GM23338 (cell line): ENCODE measurements around the gene ANTXR1. TPM values are rescaled to one million over a fixed set of nuclear protein-coding genes. Genes with fewer than 3 reads are reported as not detected.

Experiments used
- ATAC-seq: fragments of 200-7000 bp; cut with Tn5 transposase; 3 replicates; pipeline ENCODE4 v1.9.1; 2020
- DNase-seq: peaks from one replicate; pipeline ENCODE4 v3.0.0-alpha.2; 2015; ENCODE audit warnings: low spot score
- H2AFZ ChIP-seq: fragments of 200-600 bp; sonication (generic); 2 replicates; pipeline ENCODE4 v1.8.0; 2016; ENCODE audit warnings: antibody characterized with exemption, mild to moderate bottlenecking, moderate library complexity
- H3F3A ChIP-seq: fragments of 200-600 bp; sonication (generic); replicated peaks from 2 replicates; pipeline ENCODE4 v1.8.0; 2017; ENCODE audit warnings: antibody characterized with exemption, mixed run types, low read depth
- H3K27ac ChIP-seq: fragments of 200-600 bp; sonication (generic); 2 replicates; pipeline ENCODE4 v1.6.1; 2016; ENCODE audit warnings: low read depth
- H3K27me3 ChIP-seq: fragments of 200-600 bp; sonication (generic); 2 replicates; pipeline ENCODE4 v1.8.0; 2016; ENCODE audit warnings: mild to moderate bottlenecking, mixed run types, moderate library complexity; ENCODE audit not compliant: insufficient read depth
- H3K36me3 ChIP-seq: fragments of 200-600 bp; sonication (generic); 2 replicates; pipeline ENCODE4 v1.8.0; 2016; ENCODE audit warnings: mild to moderate bottlenecking; ENCODE audit not compliant: insufficient read depth
- H3K4me1 ChIP-seq: fragments of 200-600 bp; sonication (generic); 2 replicates; pipeline ENCODE4 v1.8.0; 2016; ENCODE audit warnings: mild to moderate bottlenecking, moderate library complexity; ENCODE audit not compliant: insufficient read depth
- H3K4me2 ChIP-seq: fragments of 200-600 bp; sonication (generic); 2 replicates; pipeline ENCODE4 v1.7.1; 2017; ENCODE audit warnings: mixed run types
- H3K4me3 ChIP-seq: fragments of 200-600 bp; sonication (generic); 2 replicates; pipeline ENCODE4 v1.6.1; 2016; ENCODE audit warnings: mixed run types
- H3K79me2 ChIP-seq: fragments of 200-600 bp; sonication (generic); replicated peaks from 2 replicates; pipeline ENCODE4 v1.8.0; 2017; ENCODE audit warnings: mild to moderate bottlenecking; ENCODE audit not compliant: insufficient read depth
- H3K9me2 ChIP-seq: fragments of 200-600 bp; sonication (generic); 2 replicates; pipeline ENCODE4 v1.8.0; 2017; ENCODE audit not compliant: insufficient read depth
- H4K20me1 ChIP-seq: fragments of 200-600 bp; sonication (generic); replicated peaks from 2 replicates; pipeline ENCODE4 v1.8.0; 2017; ENCODE audit warnings: mild to moderate bottlenecking; ENCODE audit not compliant: insufficient read depth
- H3K27ac Mint-ChIP-seq: 2 replicates; pipeline ENCODE4 v1.8.0; 2020; ENCODE audit warnings: inconsistent platforms, mild to moderate bottlenecking, moderate library complexity, mixed read lengths
- H3K27me3 Mint-ChIP-seq: 3 replicates; pipeline ENCODE4 v1.8.0; 2022; ENCODE audit warnings: low read depth, mild to moderate bottlenecking, moderate library complexity, mixed read lengths, inconsistent platforms; ENCODE audit not compliant: insufficient read depth, poor library complexity
- H3K36me3 Mint-ChIP-seq: 3 replicates; pipeline ENCODE4 v1.8.0; 2021; ENCODE audit warnings: low read depth, mild to moderate bottlenecking, inconsistent platforms, moderate library complexity, mixed read lengths
- H3K4me1 Mint-ChIP-seq: 3 replicates; pipeline ENCODE4 v1.8.0; 2020; ENCODE audit warnings: mild to moderate bottlenecking, inconsistent platforms, mixed read lengths
- H3K4me3 Mint-ChIP-seq: 3 replicates; pipeline ENCODE4 v1.8.0; 2021; ENCODE audit warnings: moderate library complexity, mild to moderate bottlenecking, inconsistent platforms, mixed read lengths
- H3K9me3 Mint-ChIP-seq: 3 replicates; pipeline ENCODE4 v1.8.0; 2020; ENCODE audit warnings: moderate library complexity, mild to moderate bottlenecking, inconsistent platforms, mixed read lengths
- CREB1 ChIP-seq: fragments of 250-450 bp; sonication (Bioruptor Pico); IDR thresholded peaks from 2 replicates; pipeline ENCODE4 v1.5.0; 2020; ENCODE audit warnings: low read depth, mild to moderate bottlenecking, moderate library complexity
- EZH2phosphoT487 ChIP-seq: fragments of 200-600 bp; sonication (generic); IDR thresholded peaks from one replicate; pipeline ENCODE4 v1.8.1; 2018; ENCODE audit warnings: antibody characterized with exemption; ENCODE audit not compliant: unreplicated experiment
- JUNB ChIP-seq: IDR thresholded peaks from one replicate; pipeline ENCODE4 v1.6.1; 2016; ENCODE audit warnings: antibody characterized with exemption; ENCODE audit not compliant: unreplicated experiment
- NANOG ChIP-seq: IDR thresholded peaks from 2 replicates; pipeline ENCODE4 v1.6.1; 2016; ENCODE audit warnings: antibody characterized with exemption, borderline replicate concordance
- ZNF114 ChIP-seq: fragments of 250-450 bp; sonication (Bioruptor Pico); IDR thresholded peaks from 2 replicates; pipeline ENCODE4 v1.5.0; 2020; ENCODE audit warnings: mild to moderate bottlenecking, moderate library complexity
- ZNF331 ChIP-seq: fragments of 250-450 bp; sonication (Bioruptor Pico); IDR thresholded peaks from 2 replicates; pipeline ENCODE4 v1.5.0; 2020; ENCODE audit warnings: low read depth, mild to moderate bottlenecking, moderate library complexity
- polyA plus RNA-seq: library from polyadenylated mRNA; unstranded; fragments of >200 nt; fragmentation: Nextera tagmentation; extraction: Ambion mirVana; gene quantifications from 2 replicates; pipeline ENCODE4 v1.2.1, GENCODE V29; 2016
- total RNA-seq: library from RNA; depleted of rRNA; stranded (reverse); fragments of >200 nt; shearing (Covaris generic); gene quantifications from 2 replicates; pipeline ENCODE4 v1.2.3, GENCODE V29; 2014
- TF ChIP-seq, protein P1 (sequence below): fragments of 250-450 bp; sonication (Bioruptor Pico); IDR thresholded peaks from 2 replicates; pipeline ENCODE4 v1.5.0; 2020; ENCODE audit warnings: mild to moderate bottlenecking, moderate library complexity
- TF ChIP-seq, protein P2 (sequence below): IDR thresholded peaks from 2 replicates; pipeline ENCODE4 v1.6.1; 2016; ENCODE audit warnings: antibody characterized with exemption

ANTXR1 gene
- total and polyA plus RNA-seq, 2 experiments from 2014 or later = 16.1 to 23.1 TPM

DNA sequence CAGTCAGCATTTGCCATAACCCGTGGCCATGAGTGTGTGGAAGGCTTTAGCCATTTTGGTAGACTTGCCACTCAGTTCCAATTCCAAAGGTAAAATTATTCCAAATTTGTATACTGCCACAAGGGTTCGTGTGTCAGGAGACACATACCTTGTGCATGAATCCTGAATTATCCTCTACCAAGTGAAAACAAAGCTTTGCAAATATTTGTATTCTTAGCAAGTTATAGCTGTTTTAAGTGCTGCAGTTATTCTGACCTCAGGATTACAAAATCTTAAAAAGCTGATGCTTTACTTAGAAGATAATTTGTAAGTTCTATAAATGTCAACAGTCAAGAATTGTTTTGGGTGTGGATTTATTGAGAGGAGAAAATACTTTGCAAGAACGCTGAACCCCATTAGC, 100.6 kb downstream of the ANTXR1 start:
- ATAC-seq = no peak
- H3K4me1 ChIP-seq = peaks cover 13% of the 10 kb centered on the region; the same call in 1 of the 2 replicates
- H3K27ac ChIP-seq = no peak overlapping the region
- peaks cover 17% of the 10 kb centered on the region; the same call in 1 of the 2 replicates for H3K9me2 ChIP-seq
- H3K27me3 Mint-ChIP-seq = no peaks in the 10 kb centered on the region
- no peaks in the 10 kb centered on the region; the same call in 1 of the 2 replicates for H4K20me1 ChIP-seq
- no peak overlapping the region for H2AFZ ChIP-seq
- no peaks in the 10 kb centered on the region for H3F3A ChIP-seq
- H3K27ac Mint-ChIP-seq = no peak overlapping the region
- DNase-seq = no peak
- TF ChIP-seq ZNF114 (no peak), EZH2phosphoT487 (no peak), JUNB (no peak), ZNF331 (CRISPR knock-in tag) (no peak), CREB1 (CRISPR knock-in tag) (no peak), NANOG (no peak)
- TF ChIP-seq, protein P1, sequence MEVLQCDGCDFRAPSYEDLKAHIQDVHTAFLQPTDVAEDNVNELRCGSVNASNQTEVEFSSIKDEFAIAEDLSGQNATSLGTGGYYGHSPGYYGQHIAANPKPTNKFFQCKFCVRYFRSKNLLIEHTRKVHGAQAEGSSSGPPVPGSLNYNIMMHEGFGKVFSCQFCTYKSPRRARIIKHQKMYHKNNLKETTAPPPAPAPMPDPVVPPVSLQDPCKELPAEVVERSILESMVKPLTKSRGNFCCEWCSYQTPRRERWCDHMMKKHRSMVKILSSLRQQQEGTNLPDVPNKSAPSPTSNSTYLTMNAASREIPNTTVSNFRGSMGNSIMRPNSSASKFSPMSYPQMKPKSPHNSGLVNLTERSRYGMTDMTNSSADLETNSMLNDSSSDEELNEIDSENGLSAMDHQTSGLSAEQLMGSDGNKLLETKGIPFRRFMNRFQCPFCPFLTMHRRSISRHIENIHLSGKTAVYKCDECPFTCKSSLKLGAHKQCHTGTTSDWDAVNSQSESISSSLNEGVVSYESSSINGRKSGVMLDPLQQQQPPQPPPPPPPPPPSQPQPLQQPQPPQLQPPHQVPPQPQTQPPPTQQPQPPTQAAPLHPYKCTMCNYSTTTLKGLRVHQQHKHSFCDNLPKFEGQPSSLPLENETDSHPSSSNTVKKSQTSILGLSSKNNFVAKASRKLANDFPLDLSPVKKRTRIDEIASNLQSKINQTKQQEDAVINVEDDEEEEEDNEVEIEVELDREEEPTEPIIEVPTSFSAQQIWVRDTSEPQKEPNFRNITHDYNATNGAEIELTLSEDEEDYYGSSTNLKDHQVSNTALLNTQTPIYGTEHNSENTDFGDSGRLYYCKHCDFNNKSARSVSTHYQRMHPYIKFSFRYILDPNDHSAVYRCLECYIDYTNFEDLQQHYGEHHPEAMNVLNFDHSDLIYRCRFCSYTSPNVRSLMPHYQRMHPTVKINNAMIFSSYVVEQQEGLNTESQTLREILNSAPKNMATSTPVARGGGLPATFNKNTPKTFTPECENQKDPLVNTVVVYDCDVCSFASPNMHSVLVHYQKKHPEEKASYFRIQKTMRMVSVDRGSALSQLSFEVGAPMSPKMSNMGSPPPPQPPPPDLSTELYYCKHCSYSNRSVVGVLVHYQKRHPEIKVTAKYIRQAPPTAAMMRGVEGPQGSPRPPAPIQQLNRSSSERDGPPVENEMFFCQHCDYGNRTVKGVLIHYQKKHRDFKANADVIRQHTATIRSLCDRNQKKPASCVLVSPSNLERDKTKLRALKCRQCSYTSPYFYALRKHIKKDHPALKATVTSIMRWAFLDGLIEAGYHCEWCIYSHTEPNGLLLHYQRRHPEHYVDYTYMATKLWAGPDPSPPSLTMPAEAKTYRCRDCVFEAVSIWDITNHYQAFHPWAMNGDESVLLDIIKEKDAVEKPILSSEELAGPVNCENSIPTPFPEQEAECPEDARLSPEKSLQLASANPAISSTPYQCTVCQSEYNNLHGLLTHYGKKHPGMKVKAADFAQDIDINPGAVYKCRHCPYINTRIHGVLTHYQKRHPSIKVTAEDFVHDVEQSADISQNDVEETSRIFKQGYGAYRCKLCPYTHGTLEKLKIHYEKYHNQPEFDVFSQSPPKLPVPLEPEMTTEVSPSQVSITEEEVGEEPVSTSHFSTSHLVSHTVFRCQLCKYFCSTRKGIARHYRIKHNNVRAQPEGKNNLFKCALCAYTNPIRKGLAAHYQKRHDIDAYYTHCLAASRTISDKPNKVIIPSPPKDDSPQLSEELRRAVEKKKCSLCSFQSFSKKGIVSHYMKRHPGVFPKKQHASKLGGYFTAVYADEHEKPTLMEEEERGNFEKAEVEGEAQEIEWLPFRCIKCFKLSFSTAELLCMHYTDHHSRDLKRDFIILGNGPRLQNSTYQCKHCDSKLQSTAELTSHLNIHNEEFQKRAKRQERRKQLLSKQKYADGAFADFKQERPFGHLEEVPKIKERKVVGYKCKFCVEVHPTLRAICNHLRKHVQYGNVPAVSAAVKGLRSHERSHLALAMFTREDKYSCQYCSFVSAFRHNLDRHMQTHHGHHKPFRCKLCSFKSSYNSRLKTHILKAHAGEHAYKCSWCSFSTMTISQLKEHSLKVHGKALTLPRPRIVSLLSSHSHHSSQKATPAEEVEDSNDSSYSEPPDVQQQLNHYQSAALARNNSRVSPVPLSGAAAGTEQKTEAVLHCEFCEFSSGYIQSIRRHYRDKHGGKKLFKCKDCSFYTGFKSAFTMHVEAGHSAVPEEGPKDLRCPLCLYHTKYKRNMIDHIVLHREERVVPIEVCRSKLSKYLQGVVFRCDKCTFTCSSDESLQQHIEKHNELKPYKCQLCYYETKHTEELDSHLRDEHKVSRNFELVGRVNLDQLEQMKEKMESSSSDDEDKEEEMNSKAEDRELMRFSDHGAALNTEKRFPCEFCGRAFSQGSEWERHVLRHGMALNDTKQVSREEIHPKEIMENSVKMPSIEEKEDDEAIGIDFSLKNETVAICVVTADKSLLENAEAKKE = no peak
- TF ChIP-seq, protein P2, sequence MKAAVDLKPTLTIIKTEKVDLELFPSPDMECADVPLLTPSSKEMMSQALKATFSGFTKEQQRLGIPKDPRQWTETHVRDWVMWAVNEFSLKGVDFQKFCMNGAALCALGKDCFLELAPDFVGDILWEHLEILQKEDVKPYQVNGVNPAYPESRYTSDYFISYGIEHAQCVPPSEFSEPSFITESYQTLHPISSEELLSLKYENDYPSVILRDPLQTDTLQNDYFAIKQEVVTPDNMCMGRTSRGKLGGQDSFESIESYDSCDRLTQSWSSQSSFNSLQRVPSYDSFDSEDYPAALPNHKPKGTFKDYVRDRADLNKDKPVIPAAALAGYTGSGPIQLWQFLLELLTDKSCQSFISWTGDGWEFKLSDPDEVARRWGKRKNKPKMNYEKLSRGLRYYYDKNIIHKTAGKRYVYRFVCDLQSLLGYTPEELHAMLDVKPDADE = no peak
- no peaks in the 10 kb centered on the region for H3K36me3 ChIP-seq
- H3K4me2 ChIP-seq = no peak overlapping the region
- H3K4me1 Mint-ChIP-seq = peaks cover 34% of the 10 kb centered on the region
- H3K9me3 Mint-ChIP-seq = no peaks in the 10 kb centered on the region
- no peak overlapping the region for H3K4me3 Mint-ChIP-seq
- H3K4me3 ChIP-seq = no peak overlapping the region
- H3K79me2 ChIP-seq = no peaks in the 10 kb centered on the region
- peaks cover 3% of the 10 kb centered on the region; the same call in 2 of the 3 replicates for H3K36me3 Mint-ChIP-seq
- H3K27me3 ChIP-seq = no peaks in the 10 kb centered on the region
